ENCODE results near the gene ANKMY1. TPM values are rescaled to one million over a fixed set of nuclear protein-coding genes. Genes with fewer than 3 reads are reported as not detected.

Gene ANKMY1
- total RNA-seq, 1 donor = 5.2 TPM

- DNase-seq (ENCODE audit: low read depth) = no peak
- H3K4me3 ChIP-seq (ENCODE audit: low read depth, low read length) = no peak overlapping the region
- no peak for TF ChIP-seq CTCF (IDR thresholded peaks at IDR 0.05; ENCODE audit: insufficient read depth, low read depth, low read length)
Observed at GRCh38 chr2:240482141-240482540, 75.6 kb downstream of the ANKMY1 start.

DNA sequence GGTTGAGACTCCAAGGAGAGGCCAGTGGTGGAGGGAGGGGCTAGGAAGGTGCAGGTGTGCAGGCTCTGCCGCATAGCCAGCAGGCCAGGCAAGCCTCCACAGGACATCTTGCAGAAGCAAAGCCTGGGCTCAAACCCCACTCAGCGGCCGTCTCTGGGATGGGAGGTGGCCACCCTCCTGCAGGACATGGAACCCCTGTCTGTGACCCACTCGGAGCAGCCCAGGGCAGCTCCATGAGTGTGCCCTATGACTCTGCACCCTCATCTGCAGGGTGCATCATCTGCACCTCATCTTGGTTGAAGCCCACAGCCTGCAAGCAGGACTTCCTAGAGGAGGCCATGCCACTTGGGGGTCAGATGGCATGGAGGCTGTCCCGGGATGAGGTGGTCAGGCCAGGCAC lies 76.1 kb downstream of the ANKMY1 start:
- no peak for TF ChIP-seq CTCF (IDR thresholded peaks at IDR 0.05; ENCODE audit: insufficient read depth, low read depth, low read length)
- no peak for DNase-seq (ENCODE audit: low read depth)
- H3K4me3 ChIP-seq (ENCODE audit: low read depth, low read length) = no peak overlapping the region

DNA sequence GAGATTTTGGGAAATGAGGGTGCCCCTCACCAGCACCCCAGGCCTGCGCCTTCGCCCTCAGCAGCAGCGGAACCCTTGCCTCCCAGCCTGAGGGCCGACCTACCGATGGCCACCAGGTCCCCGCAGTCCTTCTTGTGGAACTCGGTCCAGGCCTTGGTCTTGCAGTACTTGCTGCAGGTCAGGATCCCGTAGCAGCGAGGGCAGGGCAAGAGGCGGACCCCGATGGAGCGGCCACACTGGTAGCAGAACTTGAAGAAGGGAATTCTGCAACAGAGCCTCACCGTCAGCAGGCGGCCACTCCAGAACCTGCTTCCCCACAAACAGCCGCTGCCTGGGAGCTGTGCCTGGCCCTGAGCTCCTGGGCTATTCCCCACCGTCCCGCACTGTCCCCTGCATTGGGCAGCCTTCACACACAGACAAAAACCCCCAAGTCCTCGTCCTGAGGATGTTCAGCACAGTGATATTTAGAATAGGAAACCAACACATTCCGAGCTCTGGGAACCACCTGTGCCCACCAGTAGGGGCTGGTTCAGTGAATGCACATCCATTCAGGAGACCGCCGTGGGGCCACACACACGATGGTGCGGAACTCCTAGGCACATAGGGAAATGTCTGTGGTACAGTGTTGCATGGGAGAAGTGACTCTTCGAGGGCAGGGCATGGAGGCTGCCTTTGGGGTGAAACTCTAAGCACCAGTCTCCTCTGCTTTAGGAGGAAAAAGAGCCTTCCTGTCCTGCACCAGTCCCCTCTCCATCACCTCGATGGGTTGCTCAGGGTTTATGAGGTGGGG lies 76.8 kb downstream of the ANKMY1 start:
- H3K4me3 ChIP-seq (ENCODE audit: low read depth, low read length) = no peak overlapping the region
- no peak for TF ChIP-seq CTCF (IDR thresholded peaks at IDR 0.05; ENCODE audit: insufficient read depth, low read depth, low read length)
- no peak for DNase-seq (ENCODE audit: low read depth)

GRCh38 chr2:240479111-240479501 lies 78.7 kb downstream of the ANKMY1 start:
- no peak overlapping the region for H3K4me3 ChIP-seq (ENCODE audit: low read depth, low read length)
- DNase-seq (ENCODE audit: low read depth) = no peak
- TF ChIP-seq CTCF (IDR thresholded peaks at IDR 0.05; ENCODE audit: insufficient read depth, low read depth, low read length) = no peak

DNA sequence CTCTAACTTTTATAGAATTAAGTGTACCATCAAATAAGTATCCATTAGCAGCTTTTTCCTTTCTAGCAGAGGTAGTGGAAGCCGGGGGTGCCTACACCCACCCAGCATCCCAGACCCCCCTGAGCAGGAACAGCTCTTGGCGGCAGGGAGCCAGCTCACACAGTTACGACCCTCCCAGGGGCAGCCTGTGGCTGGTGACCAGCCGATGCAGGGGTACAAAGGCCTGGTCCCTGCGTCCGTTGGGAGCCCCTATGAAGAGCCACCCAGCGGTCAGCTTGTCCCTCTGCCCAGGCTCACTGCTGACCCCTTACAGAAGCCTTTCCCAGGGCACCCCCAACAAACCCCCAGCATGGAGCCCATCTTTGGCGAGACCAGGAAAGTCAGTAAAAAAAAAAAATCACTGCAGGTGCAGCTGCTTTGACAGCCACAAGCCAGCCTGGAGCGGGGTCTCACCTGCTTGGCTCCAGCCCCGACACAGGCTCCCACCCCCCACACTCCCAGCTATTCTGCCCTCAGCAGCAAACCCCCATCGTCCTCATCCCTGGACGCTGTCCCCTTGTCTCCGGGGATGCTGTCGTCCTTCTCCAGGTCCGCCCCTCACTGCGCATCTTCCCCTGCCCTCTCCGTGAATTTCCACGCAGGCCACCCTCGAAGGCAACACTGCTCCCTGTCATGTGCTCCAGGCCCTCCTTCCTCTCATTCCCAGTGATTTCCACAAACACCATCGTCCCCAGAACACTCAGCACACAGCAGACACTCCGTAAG lies 79.3 kb downstream of the ANKMY1 start:
- no peak for DNase-seq (ENCODE audit: low read depth)
- TF ChIP-seq CTCF (IDR thresholded peaks at IDR 0.05; ENCODE audit: insufficient read depth, low read depth, low read length) = no peak
- no peak overlapping the region for H3K4me3 ChIP-seq (ENCODE audit: low read depth, low read length)

DNA sequence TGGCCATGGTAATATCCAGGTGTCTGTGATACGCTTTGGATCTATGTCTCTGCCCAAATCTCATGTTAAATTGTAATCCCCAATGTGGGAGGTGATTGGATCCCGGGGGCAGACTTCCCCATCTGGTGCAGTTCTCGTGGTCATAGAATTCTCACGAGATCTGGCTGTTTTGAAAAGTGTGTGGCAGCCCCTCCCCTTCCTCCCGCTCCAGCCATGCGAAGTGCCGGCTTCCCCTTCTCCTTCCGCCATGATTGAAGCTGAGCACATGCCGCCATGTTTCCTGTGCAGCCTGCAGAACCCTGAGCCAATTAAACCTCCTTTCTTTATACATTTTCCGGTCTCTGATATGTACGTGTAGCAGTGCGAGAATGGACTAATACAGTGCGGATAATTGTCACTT lies 79.9 kb downstream of the ANKMY1 start:
- no peak overlapping the region for H3K4me3 ChIP-seq (ENCODE audit: low read depth, low read length)
- TF ChIP-seq CTCF (IDR thresholded peaks at IDR 0.05; ENCODE audit: insufficient read depth, low read depth, low read length) = no peak
- DNase-seq (ENCODE audit: low read depth) = no peak
